Fibroblast of skin of right quadriceps (primary cell): ENCODE measurements around the gene CMIP.

Source experiments
- DNase-seq: peaks from one replicate; pipeline ENCODE4 v3.0.0-alpha.2; 2013

The CMIP gene

GRCh38 chr16:81710596-81710995 lies 266.0 kb downstream of the CMIP start:
- no peak for DNase-seq

- DNase-seq: peak; percentile 93
Observed at GRCh38 chr16:81711657-81712319, 267.2 kb downstream of the CMIP start.

- no peak for DNase-seq
Observed at GRCh38 chr16:81712681-81713080, 268.1 kb downstream of the CMIP start.

- no peak for DNase-seq
Observed at GRCh38 chr16:81713295-81713772, 268.7 kb downstream of the CMIP start.

- DNase-seq: no peak
Observed at GRCh38 chr16:81713796-81714195, 269.2 kb downstream of the CMIP start.

- DNase-seq: no peak
Observed at GRCh38 chr16:81714583-81714982, 270.0 kb downstream of the CMIP start.

- no peak for DNase-seq
Observed at GRCh38 chr16:81715358-81716196, 271.0 kb downstream of the CMIP start.

GRCh38 chr16:81716478-81717225 lies 272.0 kb downstream of the CMIP start:
- no peak for DNase-seq

GRCh38 chr16:81717662-81718189 lies 273.1 kb downstream of the CMIP start:
- no peak for DNase-seq

GRCh38 chr16:81718637-81719036 lies 274.0 kb downstream of the CMIP start:
- DNase-seq: no peak

GRCh38 chr16:81719993-81720392 lies 275.4 kb downstream of the CMIP start:
- no peak for DNase-seq

GRCh38 chr16:81720973-81721906 lies 276.6 kb downstream of the CMIP start:
- no peak for DNase-seq

- peak; percentile 75 for DNase-seq
Observed at GRCh38 chr16:81723098-81723723, 278.6 kb downstream of the CMIP start.

- no peak for DNase-seq
Observed at GRCh38 chr16:81728435-81728834, 283.8 kb downstream of the CMIP start.

- DNase-seq: no peak
Observed at GRCh38 chr16:81729451-81729850, 284.8 kb downstream of the CMIP start.

GRCh38 chr16:81730090-81731051 lies 285.8 kb downstream of the CMIP start:
- DNase-seq: peak; percentile 83

GRCh38 chr16:81731649-81732048 lies 287.0 kb downstream of the CMIP start:
- DNase-seq: no peak

- DNase-seq: no peak
Observed at GRCh38 chr16:81732699-81733098, 288.1 kb downstream of the CMIP start.

GRCh38 chr16:81733295-81733694 lies 288.7 kb downstream of the CMIP start:
- DNase-seq: no peak
